ENCODE data around the gene SLC1A3.

Gene SLC1A3

DNA sequence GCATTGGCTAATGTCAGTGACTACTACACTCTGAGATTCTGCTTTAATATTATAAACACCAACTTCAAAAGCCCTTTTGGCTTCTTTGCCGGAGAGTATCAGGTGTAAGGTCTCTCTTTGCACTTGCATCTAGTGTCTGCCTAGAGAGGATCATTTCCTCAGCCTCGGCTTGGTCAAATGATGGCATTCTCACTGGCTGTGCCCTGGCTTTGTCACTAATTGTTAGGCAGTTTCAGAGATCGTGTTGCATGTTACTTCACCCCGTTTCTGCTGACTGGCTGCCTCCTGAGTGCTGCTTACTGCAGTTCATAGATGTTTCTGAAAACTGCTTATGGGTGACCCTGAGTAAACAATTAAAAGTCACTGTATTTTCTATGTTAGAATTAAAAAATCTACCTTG is 48.8 kb downstream of the SLC1A3 start:
- DNase-seq (ENCODE audit: low read depth in 3 of 3), result no peak

DNA sequence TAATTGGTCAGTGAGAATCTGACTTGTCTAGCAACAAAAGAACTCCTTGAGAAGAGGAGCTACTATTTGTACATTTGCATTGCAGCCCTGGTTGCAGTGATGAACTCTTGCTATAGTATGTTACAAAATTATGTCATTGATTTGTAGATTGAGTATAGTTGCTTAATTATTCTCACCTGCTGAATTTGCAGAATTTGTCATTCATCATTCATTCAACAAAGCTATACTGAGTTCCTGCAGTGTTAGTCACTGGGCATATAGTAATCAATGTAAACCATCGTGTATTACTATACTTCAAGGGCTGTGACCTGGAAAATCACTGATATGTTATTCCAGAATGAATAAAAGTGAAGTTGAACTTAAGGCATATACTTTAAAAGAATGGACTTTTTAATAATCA is 50.1 kb downstream of the SLC1A3 start:
- DNase-seq (ENCODE audit: low read depth in 3 of 3), result no peak

DNA sequence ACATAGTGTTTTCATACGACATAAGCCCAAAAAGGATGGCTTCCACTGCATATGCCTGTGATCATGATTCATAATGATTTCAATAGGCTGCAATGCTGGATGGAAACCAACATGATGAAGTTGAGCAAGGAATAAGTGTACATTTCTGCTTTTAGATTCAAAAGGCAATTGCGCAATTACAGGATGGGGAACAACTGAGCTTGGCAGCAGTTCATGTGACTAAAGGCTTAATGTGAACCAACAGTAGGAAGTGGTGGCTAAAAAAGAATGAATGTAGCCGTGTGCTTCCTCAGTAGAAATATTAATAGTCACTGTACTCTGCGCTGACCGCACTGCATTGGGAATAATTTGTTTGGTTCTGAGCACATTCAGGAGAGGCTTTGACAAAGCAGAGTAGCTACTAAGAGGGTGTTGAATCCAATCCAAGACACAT is 51.2 kb downstream of the SLC1A3 start:
- no peak for DNase-seq (ENCODE audit: low read depth in 3 of 3)

DNA sequence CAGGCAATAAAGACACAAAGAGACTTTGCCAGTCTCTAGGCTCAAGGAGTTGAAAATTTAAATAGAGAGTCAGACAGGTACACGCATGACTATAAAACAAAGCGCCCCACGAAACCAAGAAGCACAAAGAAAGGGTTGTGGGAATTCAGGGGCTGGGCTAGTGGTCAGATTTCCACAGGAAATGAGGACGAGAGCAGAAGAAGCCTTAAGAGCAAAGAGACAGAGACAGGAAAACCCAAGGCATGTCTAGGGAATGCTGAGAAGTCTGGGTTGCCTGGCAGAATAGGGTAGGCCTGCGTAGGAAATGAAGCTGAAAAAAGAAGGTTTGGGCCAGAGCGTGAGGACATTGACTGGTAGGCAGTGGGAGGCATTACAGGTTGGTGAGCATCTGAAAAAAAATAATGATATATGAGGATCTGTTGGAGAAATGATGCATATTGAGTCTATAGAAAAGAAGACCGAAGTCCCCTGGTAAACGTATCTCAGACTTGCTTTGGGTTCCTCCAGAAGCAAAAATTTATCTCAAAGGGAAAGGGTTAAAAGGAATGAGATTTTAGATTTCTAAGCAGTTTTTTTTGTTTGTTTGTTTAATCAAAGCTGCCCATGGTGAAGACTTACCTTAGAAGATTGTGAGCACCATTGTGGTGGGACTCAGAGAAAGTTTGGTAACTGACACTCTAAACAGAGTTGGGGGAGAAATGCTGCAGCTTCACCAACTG is 51.8 kb downstream of the SLC1A3 start:
- DNase-seq (ENCODE audit: low read depth in 3 of 3), result no peak

DNA sequence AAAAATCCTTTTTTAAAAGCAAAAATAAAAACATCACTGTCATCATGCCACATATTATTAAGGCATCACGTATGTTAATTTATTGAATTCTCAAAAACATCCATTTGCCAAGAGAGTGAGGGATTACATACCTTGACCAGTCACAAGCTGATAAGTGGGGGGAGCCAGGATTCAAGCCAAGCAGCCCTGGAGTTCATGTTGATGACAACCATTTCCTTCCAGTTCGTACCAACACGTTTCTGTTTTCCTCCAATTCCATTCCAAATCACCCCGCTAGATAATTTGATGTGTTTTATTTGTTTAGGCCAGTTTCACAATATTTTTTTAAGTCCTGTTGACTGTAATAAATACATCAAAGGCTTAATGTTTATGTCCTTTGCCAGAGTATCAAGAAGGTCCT is 53.0 kb downstream of the SLC1A3 start:
- no peak for DNase-seq (ENCODE audit: low read depth in 3 of 3)

DNA sequence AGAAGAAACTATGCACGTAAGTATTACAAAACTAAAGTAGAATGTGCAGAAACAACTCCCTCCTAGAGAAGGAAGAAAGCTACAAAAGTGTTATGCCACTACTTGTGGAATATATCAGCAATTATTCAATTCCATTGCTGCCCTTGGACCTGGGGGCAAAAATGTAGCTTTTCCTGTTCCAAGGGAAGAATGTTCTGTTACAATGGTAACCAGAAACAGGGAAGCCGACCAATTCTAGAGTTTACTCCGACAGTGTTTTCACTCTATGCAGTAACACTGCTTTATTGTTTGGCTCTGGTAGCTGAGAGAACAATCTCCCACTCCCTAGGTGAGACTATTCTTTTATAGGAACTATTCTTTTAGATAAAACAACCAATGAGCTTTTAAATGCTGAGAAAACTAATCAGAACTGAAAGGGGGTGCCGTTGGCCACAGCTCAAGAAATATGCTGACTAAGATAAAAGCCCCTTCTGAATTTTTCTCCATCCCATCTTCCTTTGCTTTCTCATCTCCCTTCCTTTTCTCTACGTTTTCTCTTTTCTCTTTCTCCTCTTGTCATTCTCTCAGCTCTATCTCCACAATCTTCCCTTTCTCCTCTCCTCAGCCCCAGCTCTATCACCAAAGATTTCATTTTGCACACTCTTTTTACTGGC is 54.1 kb downstream of the SLC1A3 start:
- no peak for DNase-seq (ENCODE audit: low read depth in 3 of 3)

DNA sequence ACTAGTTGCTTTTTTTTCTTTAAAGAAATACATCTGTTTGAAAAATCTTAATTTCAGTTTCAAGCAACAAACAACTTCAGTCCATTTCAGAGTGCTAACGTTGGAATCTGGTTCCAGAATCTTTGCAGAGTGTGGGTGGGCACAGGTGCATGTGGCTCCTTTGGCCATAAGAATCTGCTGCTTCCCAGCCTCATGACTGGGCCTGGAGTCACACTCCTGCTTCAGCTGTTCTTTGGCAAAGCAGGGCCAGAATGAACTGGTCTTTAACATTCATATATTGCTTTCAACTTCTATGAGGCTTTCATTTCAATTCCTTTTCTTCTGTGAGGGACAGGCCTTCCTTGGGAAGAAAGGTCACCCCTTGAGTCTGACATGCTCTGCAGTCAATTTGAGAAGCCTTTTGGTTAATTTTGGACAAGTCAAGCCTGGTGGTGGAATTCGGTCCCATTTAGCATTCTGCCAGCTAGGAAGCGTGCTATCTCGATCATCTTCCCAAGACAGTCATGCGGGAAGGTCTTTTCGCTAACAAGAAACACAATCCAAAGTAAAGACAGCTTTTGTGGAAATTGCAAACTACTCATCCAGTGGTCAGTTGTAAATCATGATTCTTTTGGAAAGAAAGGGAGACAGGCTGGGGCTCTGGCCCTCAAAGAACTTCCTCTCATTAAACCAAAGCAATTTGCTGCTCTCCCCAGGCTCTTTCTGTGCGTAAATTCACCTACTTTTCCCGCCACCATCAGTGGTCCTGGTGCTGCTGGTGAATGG is 55.2 kb downstream of the SLC1A3 start:
- no peak for DNase-seq (ENCODE audit: low read depth in 3 of 3)

DNA sequence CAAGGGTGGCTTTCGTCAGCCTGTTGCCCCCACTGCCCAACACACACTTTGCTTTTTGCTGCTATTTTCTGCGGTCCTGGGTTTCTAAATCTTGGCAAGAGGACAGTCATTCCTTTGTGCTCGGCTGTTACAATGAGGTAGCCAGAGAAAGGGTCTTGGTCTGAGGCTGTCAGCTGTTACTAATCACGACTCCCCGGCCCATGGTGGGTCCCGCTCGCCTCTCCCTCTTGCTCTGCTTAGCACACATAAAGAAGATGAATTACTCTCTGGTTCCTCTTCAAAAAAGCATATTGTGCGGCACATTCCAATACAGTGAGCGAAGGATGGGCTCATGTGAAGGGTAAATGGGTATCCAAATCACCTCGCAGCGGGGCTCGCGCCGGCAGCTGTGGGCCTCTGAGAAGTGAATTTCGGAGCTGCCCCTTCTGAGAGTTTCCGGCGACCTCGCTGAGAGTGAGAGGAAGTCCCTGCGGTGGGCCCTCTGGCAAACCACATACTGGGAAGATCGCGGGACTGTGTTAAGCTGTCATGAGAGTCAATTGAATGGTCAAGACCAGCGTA is 56.0 kb downstream of the SLC1A3 start:
- no peak for DNase-seq (ENCODE audit: low read depth in 3 of 3)

DNA sequence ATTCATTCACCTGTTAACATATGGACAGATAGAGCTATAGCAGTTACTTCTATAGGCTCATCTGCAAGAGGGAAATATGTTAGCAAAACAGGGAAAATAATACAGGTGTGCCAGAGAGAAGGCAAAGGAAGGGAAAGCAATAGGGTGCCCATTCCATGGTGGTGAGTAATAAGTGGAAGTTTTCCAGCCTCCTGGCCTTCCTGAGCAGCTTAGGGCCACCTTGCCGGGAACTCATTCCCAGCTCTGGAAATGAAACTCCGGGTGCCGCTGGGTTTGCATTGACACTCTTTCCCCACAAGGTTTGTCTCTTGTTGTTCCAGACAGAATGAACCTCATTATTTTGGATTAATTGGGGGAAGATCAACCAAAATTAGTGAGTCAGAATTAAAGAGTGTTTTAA is 58.4 kb downstream of the SLC1A3 start:
- DNase-seq (ENCODE audit: low read depth in 3 of 3), result no peak

DNA sequence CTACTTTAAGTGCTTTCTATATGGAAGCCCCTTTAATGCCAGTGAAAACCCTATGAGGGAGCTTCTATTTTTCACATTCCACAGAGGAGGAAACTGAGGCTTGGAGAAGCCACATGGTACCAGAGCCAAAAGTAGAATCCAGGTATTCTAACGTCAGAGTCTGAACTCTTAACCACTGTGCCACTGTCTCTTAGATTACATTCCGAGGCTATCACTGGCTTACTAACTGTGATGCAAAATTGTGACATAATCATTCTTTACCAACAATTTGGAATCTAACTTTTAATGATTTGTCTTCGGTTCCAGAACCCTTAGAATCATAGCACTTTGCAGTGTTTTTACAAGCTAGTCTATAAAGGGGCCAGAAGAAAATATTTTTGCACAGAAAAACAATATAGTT is 59.2 kb downstream of the SLC1A3 start:
- DNase-seq (ENCODE audit: low read depth in 3 of 3), result no peak

DNA sequence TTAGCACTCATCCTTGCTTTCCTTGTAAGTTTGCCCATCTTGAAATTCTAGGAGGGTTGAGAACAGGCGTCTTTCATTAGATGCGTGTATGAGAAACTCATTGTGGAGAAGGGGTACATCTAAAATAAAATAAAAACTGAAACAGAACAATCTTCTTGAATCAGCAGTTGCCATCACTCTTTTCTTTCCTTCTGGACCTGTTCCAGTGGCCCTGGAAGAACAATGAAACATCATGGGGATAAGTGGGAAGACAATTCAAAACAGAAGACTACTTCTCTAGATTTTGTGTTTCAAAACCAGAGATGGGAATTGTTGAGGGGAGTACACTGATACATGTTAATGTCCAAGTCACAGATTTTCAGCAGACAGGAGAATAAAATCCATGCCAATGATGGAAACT is 59.9 kb downstream of the SLC1A3 start:
- no peak for DNase-seq (ENCODE audit: low read depth in 3 of 3)

DNA sequence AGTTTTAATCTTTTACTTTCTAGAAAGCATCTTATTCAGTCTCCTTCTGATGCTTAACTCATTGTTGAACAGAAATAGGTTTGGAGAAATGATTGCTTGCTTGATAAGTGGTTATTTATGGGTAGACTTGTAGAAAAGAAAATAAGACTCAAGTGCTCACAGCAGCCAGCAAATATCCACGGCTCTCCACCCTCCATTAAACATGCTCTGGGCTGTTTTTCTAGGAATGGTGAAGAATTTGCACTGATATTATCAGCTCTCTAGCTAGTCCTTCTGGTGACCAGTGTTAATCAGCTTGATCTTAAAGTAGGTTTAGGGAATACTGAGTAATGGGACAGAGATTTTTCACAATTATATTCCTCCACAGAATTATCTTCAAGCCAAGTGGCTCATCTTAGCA is 60.6 kb downstream of the SLC1A3 start:
- no peak for DNase-seq (ENCODE audit: low read depth in 3 of 3)

DNA sequence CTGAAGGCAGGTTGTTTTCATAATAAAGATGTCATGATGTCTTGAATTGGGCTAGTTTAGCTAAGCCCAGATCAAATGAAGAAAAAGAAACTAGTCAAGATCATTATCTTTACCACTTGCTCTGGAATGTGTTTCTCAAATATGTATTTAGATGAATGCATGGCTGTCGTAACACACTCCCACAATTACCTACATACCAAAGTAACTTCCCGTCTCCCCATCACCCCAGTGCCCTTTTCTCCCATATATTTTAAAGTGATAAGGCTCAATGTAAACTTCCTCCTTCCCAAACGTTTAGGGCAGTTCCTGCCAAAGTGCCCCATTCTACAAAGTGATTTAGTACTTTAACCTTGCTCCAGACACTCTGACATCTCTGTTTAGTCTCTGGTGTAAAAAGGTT is 61.4 kb downstream of the SLC1A3 start:
- no peak for DNase-seq (ENCODE audit: low read depth in 3 of 3)

DNA sequence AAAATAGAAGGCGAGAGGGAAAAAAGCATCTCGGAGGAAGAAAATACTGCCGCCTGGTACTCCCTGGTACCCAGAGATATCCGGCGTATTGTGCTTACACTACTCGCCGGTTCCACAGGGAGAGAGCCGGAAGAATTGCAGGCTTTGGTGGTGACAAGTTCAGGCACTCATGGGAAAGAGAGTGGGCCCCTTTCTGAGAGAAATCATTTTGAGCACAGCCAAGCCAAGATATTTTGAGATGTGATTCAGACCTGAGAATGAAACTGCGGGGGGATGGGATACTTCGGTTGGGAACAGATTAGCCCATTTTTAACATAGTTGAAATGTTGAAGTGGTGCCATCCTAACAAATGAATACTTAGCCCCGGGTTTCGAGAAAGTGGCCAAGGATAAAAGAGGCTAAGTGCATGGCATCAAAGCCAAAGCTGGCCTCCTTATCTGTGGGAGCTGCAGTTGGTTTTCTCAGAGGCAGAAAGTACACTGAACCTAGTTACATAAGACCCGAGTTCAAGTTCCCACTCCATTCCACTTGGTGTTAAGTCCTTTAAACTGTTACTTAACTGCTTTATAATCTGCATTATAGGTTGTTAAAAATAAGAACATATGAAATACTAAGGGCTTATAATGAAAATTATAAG is 62.7 kb downstream of the SLC1A3 start:
- no peak for DNase-seq (ENCODE audit: low read depth in 3 of 3)

DNA sequence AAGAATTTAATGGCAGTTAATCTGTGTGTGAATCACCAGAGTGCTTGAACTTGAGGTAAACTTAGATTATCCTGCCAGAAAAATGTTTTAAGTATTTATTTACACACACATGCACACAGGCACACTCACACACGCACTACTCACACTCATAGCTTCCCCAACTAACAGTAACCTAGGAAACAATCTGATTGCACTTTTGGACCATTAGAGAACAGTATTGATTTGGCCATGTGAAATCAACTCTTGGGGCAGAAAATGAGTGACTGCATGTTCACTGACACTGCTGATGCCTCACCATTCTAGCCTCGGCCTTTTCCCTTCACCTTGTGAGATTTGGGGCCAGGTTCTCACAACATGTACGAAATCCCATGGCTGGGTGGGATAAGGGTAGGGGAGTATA is 64.1 kb downstream of the SLC1A3 start:
- DNase-seq (ENCODE audit: low read depth in 3 of 3), result no peak

DNA sequence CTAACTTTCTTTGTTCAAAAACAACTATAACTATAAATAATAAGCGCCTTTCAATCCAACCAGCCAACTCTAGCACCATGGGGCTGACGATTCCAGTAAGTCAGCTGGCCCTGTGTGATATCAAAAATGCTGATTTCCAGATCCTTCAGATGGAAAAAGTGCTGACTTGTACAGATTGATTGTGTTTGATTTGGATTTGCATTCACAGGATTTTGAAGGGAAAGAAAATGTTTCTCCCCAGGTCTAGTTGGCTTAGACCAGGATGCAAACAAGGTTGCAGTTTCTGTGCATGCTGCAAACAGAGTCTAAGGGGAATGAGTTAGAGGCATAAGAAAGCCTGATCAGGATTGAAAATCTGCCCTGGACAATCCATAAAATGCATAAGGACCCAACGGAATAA is 68.9 kb downstream of the SLC1A3 start:
- DNase-seq (ENCODE audit: low read depth in 3 of 3), result no peak

DNA sequence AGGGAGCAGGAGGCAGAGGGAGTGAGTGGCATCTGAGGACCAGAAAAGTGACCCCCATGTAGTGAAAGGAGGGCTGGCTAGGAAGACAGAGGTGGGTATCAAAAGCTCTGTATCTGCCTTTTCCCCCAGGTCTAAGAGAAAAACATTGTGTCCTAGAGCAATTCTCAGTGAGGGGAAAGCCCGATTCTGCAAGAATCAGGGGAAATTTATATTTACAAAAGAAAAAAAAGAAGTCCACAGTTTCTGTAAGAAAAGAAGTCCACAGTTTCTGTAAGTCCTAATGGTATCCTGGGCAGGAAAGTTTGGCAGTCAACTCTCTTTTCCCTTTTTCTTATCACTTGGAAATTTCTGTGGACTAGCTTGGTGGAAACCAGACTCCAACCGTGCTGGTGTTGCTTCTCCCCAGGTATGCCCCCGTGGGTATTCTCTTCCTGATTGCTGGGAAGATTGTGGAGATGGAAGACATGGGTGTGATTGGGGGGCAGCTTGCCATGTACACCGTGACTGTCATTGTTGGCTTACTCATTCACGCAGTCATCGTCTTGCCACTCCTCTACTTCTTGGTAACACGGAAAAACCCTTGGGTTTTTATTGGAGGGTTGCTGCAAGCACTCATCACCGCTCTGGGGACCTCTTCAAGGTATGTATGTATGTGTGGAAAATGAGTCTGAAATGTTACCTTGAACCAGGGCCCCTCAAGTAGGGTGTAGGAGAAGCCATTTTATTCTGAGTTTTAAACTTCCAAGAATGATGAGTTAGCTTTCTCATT is 73.0 kb downstream of the SLC1A3 start:
- DNase-seq (ENCODE audit: low read depth in 3 of 3), result no peak

DNA sequence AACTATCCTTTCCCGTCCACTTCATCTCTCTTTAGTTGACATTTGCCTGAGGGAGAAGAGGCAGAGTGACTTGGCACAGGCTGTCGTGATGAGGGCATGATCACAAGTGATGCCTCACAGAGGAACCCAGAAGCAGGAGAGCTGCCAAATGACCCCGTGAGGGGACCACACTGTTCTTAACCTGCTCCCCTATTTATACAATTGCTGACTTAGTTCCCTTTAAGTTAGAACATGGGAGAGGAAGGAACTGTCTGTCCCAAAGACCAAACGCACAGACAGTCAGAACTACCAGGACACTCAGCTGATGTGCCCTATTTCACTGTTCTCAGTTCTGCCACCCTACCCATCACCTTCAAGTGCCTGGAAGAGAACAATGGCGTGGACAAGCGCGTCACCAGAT is 73.7 kb downstream of the SLC1A3 start:
- DNase-seq (ENCODE audit: low read depth in 3 of 3), result no peak

DNA sequence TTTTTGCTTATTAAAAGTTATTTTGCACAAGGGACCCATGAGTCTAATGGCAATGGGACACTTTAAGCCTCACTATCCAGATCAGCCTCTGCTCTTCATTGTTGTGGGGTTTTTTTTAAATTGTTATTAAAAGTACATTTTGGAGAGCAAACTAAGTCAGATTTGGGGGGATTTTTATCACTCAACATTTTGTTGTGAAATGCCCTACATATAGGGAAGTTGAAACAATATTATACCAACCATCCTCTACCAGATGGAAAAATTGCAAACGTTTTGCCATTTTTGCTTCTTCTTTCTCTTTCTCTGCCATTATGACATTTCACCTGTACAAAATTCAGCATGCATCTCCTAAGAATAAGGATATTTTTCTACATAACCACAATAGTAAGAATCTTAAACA is 75.3 kb downstream of the SLC1A3 start:
- DNase-seq (ENCODE audit: low read depth in 3 of 3), result no peak

DNA sequence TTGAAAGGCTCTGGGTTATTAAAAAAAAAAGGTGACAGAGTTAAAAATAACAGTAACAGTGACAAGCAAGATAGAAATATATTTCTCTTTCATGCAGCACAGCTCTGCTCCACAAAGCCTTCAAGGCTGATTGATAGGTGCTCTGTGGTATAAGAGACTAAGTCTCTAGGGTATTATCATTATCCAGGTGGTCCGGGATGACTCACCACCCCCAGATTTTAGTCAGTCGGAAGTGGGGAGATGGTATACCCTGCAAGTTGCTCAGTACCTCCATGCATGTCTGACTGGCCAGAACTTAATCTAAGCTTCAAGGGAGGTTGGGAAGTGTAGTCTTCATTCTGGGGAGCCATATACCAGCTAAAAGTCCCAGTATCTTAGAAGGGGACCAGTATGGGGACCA is 76.1 kb downstream of the SLC1A3 start:
- DNase-seq (ENCODE audit: low read depth in 3 of 3), result no peak

DNA sequence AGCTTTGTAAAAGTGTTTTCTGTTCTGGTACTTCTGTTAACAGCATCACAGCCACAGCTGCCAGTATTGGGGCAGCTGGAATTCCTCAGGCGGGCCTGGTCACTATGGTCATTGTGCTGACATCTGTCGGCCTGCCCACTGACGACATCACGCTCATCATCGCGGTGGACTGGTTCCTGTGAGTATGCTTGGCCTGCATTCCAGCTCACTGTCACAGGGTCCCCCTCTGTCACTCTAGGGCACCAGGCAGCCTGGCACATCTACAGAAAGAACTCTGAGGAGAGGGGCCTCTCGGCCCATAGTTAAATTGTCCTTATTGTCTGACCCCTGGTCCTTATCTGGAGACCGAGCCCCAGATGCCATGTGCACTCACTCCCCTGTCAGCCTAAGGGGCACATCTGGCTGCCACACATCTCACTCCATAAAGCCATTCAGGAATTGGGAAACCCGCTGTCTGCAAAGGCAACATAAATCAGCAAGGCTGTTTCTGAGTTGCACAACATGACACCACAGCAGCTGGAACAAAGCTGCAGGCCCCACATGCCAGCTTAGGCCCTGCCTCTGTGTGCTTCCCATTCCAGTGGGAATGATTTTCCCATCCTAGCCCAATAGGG is 77.5 kb downstream of the SLC1A3 start:
- no peak for DNase-seq (ENCODE audit: low read depth in 3 of 3)
